Type B pancreatic cell (in vitro differentiated cells): ENCODE measurements around the gene TMEM114. TPM values are rescaled to one million over a fixed set of nuclear protein-coding genes. Genes with fewer than 3 reads are reported as not detected.
"Not testable (repeated sequence)": the region's sequence is repeated elsewhere in the genome, so short reads cannot be mapped to it uniquely, and the experiment has no call there.

Experiments used
- DNase-seq: peaks from one replicate; pipeline ENCODE4 v3.0.0; 2021; ENCODE audit warnings: mixed read lengths; ENCODE audit not compliant: unreplicated experiment; ENCODE audit errors: extremely low spot score
- H3K27ac Mint-ChIP-seq: 2 replicates; pipeline ENCODE4 v1.8.0; 2021; ENCODE audit warnings: mild to moderate bottlenecking, mixed read lengths
- H3K27me3 Mint-ChIP-seq: 2 replicates; pipeline ENCODE4 v1.8.0; 2021; ENCODE audit warnings: mixed read lengths
- H3K36me3 Mint-ChIP-seq: 2 replicates; pipeline ENCODE4 v1.8.0; 2021; ENCODE audit warnings: mixed read lengths
- H3K4me1 Mint-ChIP-seq: one replicate; pipeline ENCODE4 v1.8.0; 2021; ENCODE audit warnings: mixed read lengths; ENCODE audit not compliant: unreplicated experiment
- H3K4me3 Mint-ChIP-seq: 2 replicates; pipeline ENCODE4 v1.8.0; 2021; ENCODE audit warnings: mild to moderate bottlenecking, mixed read lengths
- H3K9me3 Mint-ChIP-seq: 2 replicates; pipeline ENCODE4 v1.8.0; 2021; ENCODE audit warnings: mixed read lengths
- CTCF ChIP-seq: fragments of 200-600 bp; sonication (generic); conservative IDR thresholded peaks from 2 replicates; pipeline ENCODE4 v1.5.0; 2021; ENCODE audit warnings: antibody characterized with exemption, mild to moderate bottlenecking
- total RNA-seq: library from RNA; stranded (reverse); gene quantifications from 2 replicates; pipeline ENCODE4 v1.2.1, GENCODE V29; 2021; ENCODE audit warnings: low replicate concordance

TMEM114 gene
- total RNA-seq, 1 donor from 2014 or later, result not detected

- Mint-ChIP-seq H3K9me3 (no peaks in the 10 kb centered on the region), H3K36me3 (no peaks in the 10 kb centered on the region), H3K4me1 (peaks cover 20% of the 10 kb centered on the region), H3K27ac (peak overlapping the region; percentile 63), H3K4me3 (no peak overlapping the region), H3K27me3 (peaks cover 8% of the 10 kb centered on the region)
- TF ChIP-seq CTCF, result no peak
- no peak for DNase-seq
These were observed 22.1 kb downstream of the TMEM114 start for GRCh38 chr16:8568231-8568617.

GRCh38 chr16:8567355-8568230 lies 22.7 kb downstream of the TMEM114 start:
- Mint-ChIP-seq H3K27ac (peak overlapping the region; percentile 63), H3K36me3 (no peaks in the 10 kb centered on the region), H3K4me1 (peaks cover 15% of the 10 kb centered on the region), H3K9me3 (no peaks in the 10 kb centered on the region), H3K4me3 (peak overlapping the region; percentile 31), H3K27me3 (peaks cover 8% of the 10 kb centered on the region)
- peak; percentile 100 for TF ChIP-seq CTCF
- peak; percentile 82 for DNase-seq

GRCh38 chr16:8565498-8565897 lies 24.8 kb downstream of the TMEM114 start:
- Mint-ChIP-seq H3K4me3 (no peak overlapping the region), H3K4me1 (peaks cover 5% of the 10 kb centered on the region), H3K9me3 (no peaks in the 10 kb centered on the region), H3K27ac (no peak overlapping the region), H3K36me3 (no peaks in the 10 kb centered on the region), H3K27me3 (peaks cover 4% of the 10 kb centered on the region)
- no peak for TF ChIP-seq CTCF
- DNase-seq, result no peak

- peaks cover 5% of the 10 kb centered on the region for H3K4me1 Mint-ChIP-seq
- H3K9me3 Mint-ChIP-seq, result no peaks in the 10 kb centered on the region
- no peaks in the 10 kb centered on the region for H3K36me3 Mint-ChIP-seq
- no peak overlapping the region for H3K4me3 Mint-ChIP-seq
- TF ChIP-seq CTCF, result no peak
- H3K27me3 Mint-ChIP-seq, result peaks cover 4% of the 10 kb centered on the region
- no peak overlapping the region for H3K27ac Mint-ChIP-seq
- DNase-seq, result no peak
These were observed 25.4 kb downstream of the TMEM114 start for GRCh38 chr16:8564934-8565345.

GRCh38 chr16:8563944-8564540 lies 26.3 kb downstream of the TMEM114 start:
- H3K27me3 Mint-ChIP-seq, H3K4me1 Mint-ChIP-seq, H3K4me3 Mint-ChIP-seq, H3K9me3 Mint-ChIP-seq, H3K27ac Mint-ChIP-seq, DNase-seq, H3K36me3 Mint-ChIP-seq: not testable (repeated sequence)

- no peaks in the 10 kb centered on the region for H3K9me3 Mint-ChIP-seq
- DNase-seq, result no peak
- no peaks in the 10 kb centered on the region for H3K4me1 Mint-ChIP-seq
- no peaks in the 10 kb centered on the region for H3K36me3 Mint-ChIP-seq
- no peak overlapping the region for H3K4me3 Mint-ChIP-seq
- no peak overlapping the region for H3K27ac Mint-ChIP-seq
- TF ChIP-seq CTCF, result no peak
- H3K27me3 Mint-ChIP-seq, result peaks cover 10% of the 10 kb centered on the region
These were observed 28.8 kb downstream of the TMEM114 start for GRCh38 chr16:8561496-8561895.
